Left kidney (tissue), 8 donors: ENCODE results near the gene ATG4A. TPM values are rescaled to one million over a fixed set of nuclear protein-coding genes. Genes with fewer than 3 reads are reported as not detected.
A peak's percentile ranks its signal among the peaks of the same experiment; 100 is the strongest.

Experiments used
- DNase-seq: peaks from one replicate; pipeline ENCODE4 v3.0.0-alpha.2; 2013
- long read RNA-seq, 8 donors: transcript quantifications; one replicate each; lab custom pipeline, GENCODE V29; 2026
- polyA plus RNA-seq: library from polyadenylated mRNA; unstranded; fragments of 120-200 nt; gene quantifications from one replicate; pipeline ENCODE4 v1.2.1, GENCODE V29; 2013; ENCODE audit not compliant: insufficient read length

Gene ATG4A
- 15.1 TPM for polyA plus RNA-seq
- long read RNA-seq, donor 1, partial matches to known transcripts, result 0 of 1 reads
- long read RNA-seq, donor 1, other reads (novel, unspliced or antisense), result 0 of 1 reads
- long read RNA-seq, donor 2, result 0 reads
- long read RNA-seq, donor 3, partial matches to known transcripts, result 0 of 2 reads
- long read RNA-seq, donor 3, other reads (novel, unspliced or antisense), result 0 of 2 reads
- long read RNA-seq, donor 4, partial matches to known transcripts, result 0 of 1 reads
- long read RNA-seq, donor 4, other reads (novel, unspliced or antisense), result 0 of 1 reads
- long read RNA-seq, donor 5, partial matches to known transcripts, result 0 of 4 reads
- long read RNA-seq, donor 5, other reads (novel, unspliced or antisense), result 0 of 4 reads
- long read RNA-seq, donor 6, partial matches to known transcripts, result 10 of 10 reads
- long read RNA-seq, donor 6, other reads (novel, unspliced or antisense), result 0 of 10 reads
- long read RNA-seq, donor 7, partial matches to known transcripts, result 0 of 2 reads
- long read RNA-seq, donor 7, other reads (novel, unspliced or antisense), result 0 of 2 reads
- long read RNA-seq, donor 8, partial matches to known transcripts, result 0 of 2 reads
- long read RNA-seq, donor 8, other reads (novel, unspliced or antisense), result 0 of 2 reads

GRCh38 chrX:108091264-108091877 lies at the start of gene ATG4A, which contains the start of gene PSMD10:
TSS of gene ATG4A (plus strand) at chrX:108091778. CDS start at chrX:108091827, 49 bp downstream.
TSS of gene PSMD10 (minus strand) at chrX:108091542. CDS start at chrX:108091520, 22 bp downstream.
- peak; percentile 94 for DNase-seq

- no peak for DNase-seq
These were observed 46.9 kb upstream of the ATG4A start, which contains the start of gene VSIG1 for GRCh38 chrX:108044554-108045256. TSS of gene VSIG1 (plus strand) at chrX:108045065. CDS start at chrX:108045131, 66 bp downstream.

GRCh38 chrX:108049649-108050048 lies 41.9 kb upstream of the ATG4A start:
- no peak for DNase-seq

- DNase-seq, result no peak
These were observed 38.4 kb upstream of the ATG4A start for GRCh38 chrX:108053218-108053617.

GRCh38 chrX:108055546-108055945 lies 36.0 kb upstream of the ATG4A start:
- no peak for DNase-seq

- DNase-seq, result no peak
These were observed 31.8 kb upstream of the ATG4A start for GRCh38 chrX:108059801-108060200.

GRCh38 chrX:108064001-108064400 lies 27.6 kb upstream of the ATG4A start:
- DNase-seq, result no peak

GRCh38 chrX:108064613-108065012 lies 27.0 kb upstream of the ATG4A start:
- no peak for DNase-seq

GRCh38 chrX:108068121-108068520 lies 23.5 kb upstream of the ATG4A start:
- no peak for DNase-seq

- DNase-seq, result no peak
These were observed 20.7 kb upstream of the ATG4A start for GRCh38 chrX:108070891-108071290.

GRCh38 chrX:108071578-108071977 lies 20.0 kb upstream of the ATG4A start:
- no peak for DNase-seq

GRCh38 chrX:108072746-108073145 lies 18.8 kb upstream of the ATG4A start:
- no peak for DNase-seq

- no peak for DNase-seq
These were observed 10.5 kb upstream of the ATG4A start for GRCh38 chrX:108081110-108081509.

GRCh38 chrX:108087792-108088191 lies 3.8 kb upstream of the ATG4A start:
- DNase-seq, result no peak

GRCh38 chrX:108088511-108088910 lies 3.1 kb upstream of the ATG4A start:
- DNase-seq, result no peak

- peak; percentile 15 for DNase-seq
These were observed 901 bp upstream of the ATG4A start for GRCh38 chrX:108090491-108091263.

- DNase-seq, result no peak
These were observed 307 bp downstream of the ATG4A start for GRCh38 chrX:108091878-108092291.

- DNase-seq, result no peak
These were observed 5.8 kb downstream of the ATG4A start for GRCh38 chrX:108097380-108097779.

- DNase-seq, result no peak
These were observed 13.9 kb downstream of the ATG4A start for GRCh38 chrX:108105473-108105872.

GRCh38 chrX:108114541-108114940 lies 23.0 kb downstream of the ATG4A start:
- no peak for DNase-seq

- peak; percentile 11 for DNase-seq
These were observed 26.4 kb downstream of the ATG4A start for GRCh38 chrX:108117988-108118387.
